NCI-H1694 (cell line): Measurements from ENCODE around the gene TIAM1.

Source experiments
- DNase-seq: peaks from one replicate; lab custom pipeline; 2025; lab: John Stamatoyannopoulos, UW

TIAM1 gene

DNA sequence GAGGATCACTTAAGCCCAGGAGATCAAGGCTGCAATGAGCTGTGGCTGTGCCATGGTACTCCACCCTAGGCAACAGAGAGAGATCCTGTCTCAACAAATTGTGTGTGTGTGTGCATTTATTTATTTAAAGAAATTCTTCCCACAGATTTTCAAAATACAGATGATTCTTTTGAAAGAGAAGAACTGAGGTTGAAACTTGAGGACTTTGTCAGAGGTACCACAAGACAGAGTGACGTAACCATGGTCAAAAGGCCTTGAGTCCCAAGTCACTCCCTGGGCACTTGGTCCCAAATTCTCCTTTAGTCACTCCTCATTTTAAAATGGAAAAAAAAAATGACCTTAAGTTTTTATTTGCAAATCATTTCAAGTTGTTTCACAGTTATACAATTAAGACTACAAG lies 57.4 kb downstream of the TIAM1 start:
- DNase-seq = no peak

DNA sequence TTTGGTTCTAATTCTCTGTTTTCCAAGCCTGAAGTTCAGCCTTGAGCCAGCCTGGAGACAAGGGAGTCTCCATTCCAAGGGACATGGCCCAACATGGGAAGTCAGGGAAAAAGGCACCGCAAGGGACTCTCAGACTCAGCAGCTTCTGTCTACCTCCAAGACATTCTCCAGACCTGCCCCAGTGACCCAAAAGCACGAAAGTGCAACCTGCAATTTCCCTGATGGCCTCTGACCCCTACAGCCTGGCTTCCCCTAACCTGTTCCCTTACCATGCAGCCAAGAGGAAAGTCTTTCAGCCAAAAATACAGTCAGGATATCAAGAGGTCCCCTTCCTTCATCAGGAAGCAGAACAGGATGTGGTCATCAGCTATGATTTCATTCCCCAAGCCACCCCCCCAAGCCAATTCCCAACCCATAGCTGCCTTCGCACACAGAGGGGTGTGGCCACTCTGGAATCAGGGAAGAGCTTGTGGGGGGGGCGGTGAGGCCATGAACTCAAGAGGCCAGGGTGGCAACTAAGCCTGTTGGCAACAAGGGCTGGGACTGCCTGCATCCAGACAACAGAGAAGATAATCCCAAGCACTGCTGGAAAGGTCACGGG lies 59.2 kb downstream of the TIAM1 start:
- no peak for DNase-seq

- DNase-seq = no peak
Observed at GRCh38 chr21:31283025-31283424, 61.0 kb downstream of the TIAM1 start.

- no peak for DNase-seq
Observed at GRCh38 chr21:31282095-31282709, 61.9 kb downstream of the TIAM1 start.

DNA sequence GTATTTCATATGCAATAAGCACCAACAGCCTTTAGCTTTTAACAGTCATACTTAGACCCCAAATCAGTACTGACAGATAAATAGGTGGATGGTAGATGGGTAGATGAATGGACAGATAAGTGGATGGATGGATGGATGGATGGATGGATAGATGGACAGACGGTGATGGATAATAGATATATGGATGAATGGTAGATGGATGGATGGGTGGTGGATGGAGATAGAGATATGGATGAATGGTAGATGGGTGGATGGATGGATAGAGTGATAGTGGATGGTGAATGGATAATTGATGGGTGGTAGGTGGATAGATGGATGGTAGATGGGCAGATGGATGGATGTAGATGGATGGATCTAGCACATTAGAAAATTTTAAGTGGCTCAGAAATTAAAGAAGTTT lies 62.5 kb downstream of the TIAM1 start:
- DNase-seq = no peak

- DNase-seq = no peak
Observed at GRCh38 chr21:31279986-31280385, 64.1 kb downstream of the TIAM1 start.

DNA sequence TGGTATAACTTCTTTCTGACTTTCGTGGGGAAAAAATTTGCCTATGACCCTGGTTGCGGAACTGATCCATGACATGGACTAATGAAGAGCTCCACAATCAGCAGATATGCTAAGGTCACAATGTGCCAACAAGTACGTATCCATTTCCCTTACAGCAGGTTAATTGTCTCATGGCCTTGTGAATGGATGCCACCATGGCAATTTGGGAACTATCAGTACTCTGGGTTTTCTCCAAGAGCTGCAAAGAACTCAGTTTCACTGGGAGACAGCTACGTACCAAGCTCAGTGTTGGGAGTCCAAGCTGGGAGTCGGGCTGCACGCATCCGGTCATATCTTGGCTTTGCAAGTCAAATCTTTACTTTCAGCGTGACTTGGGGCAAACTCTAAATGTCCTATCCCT lies 64.8 kb downstream of the TIAM1 start:
- DNase-seq = no peak

GRCh38 chr21:31278511-31279130 lies 65.4 kb downstream of the TIAM1 start:
- no peak for DNase-seq

- DNase-seq = no peak
Observed at GRCh38 chr21:31276663-31277062, 67.4 kb downstream of the TIAM1 start.

- DNase-seq = no peak
Observed at GRCh38 chr21:31275901-31276300, 68.2 kb downstream of the TIAM1 start.

- no peak for DNase-seq
Observed at GRCh38 chr21:31273278-31273677, 70.8 kb downstream of the TIAM1 start.

GRCh38 chr21:31268090-31268489 lies 76.0 kb downstream of the TIAM1 start:
- DNase-seq = no peak

DNA sequence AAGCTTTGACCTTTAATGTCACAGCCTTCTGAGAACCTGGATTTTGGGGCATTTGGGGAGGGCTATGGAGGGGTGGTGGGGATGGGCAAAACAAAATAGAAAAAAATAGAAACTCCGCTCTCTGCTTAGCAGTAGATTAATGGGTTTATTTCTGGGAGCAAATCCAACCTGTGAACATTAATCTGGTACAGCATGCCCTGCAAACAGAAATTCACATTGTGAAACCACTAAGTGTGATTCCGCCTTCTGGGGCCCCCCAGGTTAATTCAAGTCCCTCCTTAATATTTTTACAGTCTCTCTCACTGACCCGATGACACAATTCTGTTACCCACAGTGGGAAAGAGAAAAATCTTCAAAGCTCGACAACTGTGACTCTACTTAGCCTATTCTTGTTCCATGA lies 76.4 kb downstream of the TIAM1 start:
- DNase-seq = no peak

- DNase-seq = no peak
Observed at GRCh38 chr21:31266241-31266640, 77.8 kb downstream of the TIAM1 start.

DNA sequence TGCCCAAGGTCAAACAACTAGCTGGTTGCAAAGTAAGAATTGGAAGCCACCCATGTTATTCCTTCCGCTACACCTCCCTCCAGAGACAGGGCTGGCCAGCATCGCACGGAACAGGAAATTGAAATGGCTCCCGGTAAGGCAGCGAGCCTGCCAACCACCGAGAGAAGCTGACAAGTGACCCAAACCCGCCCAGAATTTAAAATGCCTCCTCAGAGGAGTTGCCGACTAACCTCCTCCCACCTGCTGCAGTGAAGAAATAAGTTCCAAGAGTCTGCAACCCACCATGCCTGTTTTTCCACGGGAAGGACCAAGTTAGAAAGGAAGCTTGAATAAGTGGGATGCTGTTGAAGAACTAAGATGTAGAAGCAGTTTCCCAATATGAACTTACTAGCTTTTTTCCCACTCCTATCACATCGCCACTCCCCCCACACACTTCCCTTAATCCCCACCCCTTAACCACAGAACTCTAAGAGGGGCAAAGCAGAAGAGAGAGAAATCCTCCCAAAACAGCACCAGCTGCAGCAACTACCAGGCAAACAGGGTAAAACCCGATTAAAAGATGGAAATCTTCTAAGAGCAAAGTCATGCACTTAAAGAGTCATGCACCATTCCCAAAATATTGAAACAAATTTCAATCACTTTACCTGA lies 78.6 kb downstream of the TIAM1 start:
- DNase-seq = no peak

DNA sequence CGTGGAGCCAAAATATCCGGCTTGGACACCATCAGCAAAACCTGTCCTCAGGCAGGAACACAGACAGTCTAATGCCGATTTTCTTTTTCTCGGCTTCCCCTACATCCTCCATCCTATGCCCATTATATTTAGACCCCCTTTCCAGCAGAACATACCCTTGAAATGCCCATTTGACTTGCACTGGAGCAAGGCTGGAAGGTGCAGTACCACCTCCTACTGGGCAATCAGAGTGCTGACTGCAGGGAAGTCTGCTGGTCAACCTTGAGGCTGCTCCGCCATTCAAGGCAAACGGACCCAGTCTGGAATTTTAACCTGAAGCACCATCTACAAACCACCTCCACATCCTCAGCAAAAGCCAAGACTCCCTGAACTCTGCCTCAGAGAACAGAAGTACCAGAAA lies 79.5 kb downstream of the TIAM1 start:
- no peak for DNase-seq

DNA sequence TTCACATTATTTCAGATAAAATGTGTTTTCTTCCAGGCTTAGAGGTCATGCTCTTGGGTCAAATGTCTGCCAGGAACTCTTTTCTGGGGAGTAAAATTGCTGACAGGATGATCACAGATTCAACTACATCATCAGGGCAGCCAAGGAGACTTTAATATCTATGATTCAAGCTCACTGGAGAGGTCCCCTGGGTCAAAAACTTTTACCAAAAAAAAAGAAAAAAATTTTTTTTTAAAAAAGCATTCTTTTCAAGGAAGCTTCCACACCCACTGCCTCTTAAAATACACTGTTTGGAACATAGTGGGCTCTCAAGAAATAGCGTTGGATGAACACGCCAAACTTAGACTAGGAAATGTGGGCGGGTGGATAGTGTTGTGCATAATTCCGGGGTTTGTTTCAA lies 81.3 kb downstream of the TIAM1 start:
- DNase-seq = no peak

DNA sequence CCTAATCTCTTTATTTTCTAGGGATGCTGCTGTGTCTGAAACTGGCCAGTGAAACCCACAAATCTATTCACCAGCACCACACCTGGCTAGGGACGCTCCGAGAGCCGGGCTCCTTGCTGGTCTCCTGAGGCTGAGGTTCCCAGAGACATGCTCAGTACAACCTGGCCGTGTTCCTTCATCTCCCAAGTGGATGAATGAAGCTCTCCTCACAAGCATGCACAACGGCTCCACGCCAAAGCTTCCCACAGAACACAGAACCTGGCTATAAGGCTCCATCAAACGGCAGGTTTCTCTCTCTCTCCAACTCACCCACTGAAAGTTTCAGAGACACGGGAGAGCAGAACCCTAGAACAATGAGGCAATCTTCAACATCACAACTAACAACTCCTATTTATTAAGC lies 82.3 kb downstream of the TIAM1 start:
- no peak for DNase-seq

DNA sequence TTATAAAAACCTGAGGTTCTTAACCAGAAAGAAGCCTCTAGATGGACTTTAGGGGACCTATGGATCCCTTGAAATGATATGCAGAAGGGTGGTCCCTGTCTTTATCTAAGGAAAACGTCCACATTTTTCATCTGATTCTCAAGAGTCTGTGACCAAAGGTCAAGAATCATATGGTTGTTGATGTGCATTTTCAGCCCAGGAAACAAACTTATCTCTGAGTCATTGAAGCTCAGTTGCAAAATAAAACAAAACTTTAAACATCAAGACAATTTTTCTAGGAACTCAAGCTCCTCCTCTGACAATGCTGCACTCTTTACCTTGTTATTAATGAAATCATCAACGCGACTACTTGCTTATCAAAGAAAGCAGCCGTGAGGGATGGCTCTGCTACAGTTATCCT lies 83.3 kb downstream of the TIAM1 start:
- DNase-seq = no peak

DNA sequence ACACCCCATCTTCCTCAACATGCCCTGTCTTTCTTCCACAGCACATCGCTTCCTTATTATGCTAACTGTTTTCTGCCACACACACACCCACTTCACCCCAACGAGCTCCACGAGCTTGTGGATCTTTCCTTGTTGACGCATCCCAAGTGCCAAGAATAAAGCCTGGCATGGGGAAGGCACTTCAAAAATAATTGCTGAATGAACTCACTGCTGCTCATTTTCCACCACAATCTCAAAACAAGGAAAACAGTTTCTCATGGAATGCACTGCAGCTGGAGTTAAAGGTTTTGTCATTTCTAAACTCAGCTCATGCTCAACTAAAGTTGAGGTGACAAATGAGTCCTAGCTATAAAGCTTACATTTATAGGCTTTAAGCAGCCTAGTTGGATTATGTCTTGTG lies 86.0 kb downstream of the TIAM1 start:
- DNase-seq = no peak

- no peak for DNase-seq
Observed at GRCh38 chr21:31257265-31257664, 86.8 kb downstream of the TIAM1 start.

GRCh38 chr21:31255896-31256295 lies 88.2 kb downstream of the TIAM1 start:
- DNase-seq = peak; percentile 63

- DNase-seq = no peak
Observed at GRCh38 chr21:31255036-31255435, 89.0 kb downstream of the TIAM1 start.
